ENCODE results near the gene ZIC1. TPM values are rescaled to one million over a fixed set of nuclear protein-coding genes. Genes with fewer than 3 reads are reported as not detected.

ZIC1 gene
- total and polyA plus RNA-seq, 2 of the 4 experiments (the other 2 are of a cell fraction) = not detected

GRCh38 chr3:147421184-147421912 lies 12.2 kb downstream of the ZIC1 start:
- Histone ChIP-seq H4K91ac (ENCODE audit: insufficient read depth, low read depth, low read length) (no peak overlapping the region), H3K9me1 (ENCODE audit: insufficient read depth, low read length) (no peaks in the 10 kb centered on the region), H3K4me1 (ENCODE audit: control insufficient read depth, insufficient read depth, low read length) (no peaks in the 10 kb centered on the region), H4K20me1 (ENCODE audit: insufficient read depth, low read length) (no peaks in the 10 kb centered on the region), H3K23ac (ENCODE audit: low read depth, low read length) (no peak overlapping the region), H3K9me3 (ENCODE audit: control insufficient read depth, insufficient read depth, low read length) (peaks cover 20% of the 10 kb centered on the region), H3K36me3 (ENCODE audit: control insufficient read depth, insufficient read depth, low read length) (no peaks in the 10 kb centered on the region), H2BK20ac (ENCODE audit: low read depth, low read length) (no peak overlapping the region), H2BK120ac (ENCODE audit: low read depth, low read length) (no peak overlapping the region), H2AK5ac (ENCODE audit: low read depth, low read length) (no peak overlapping the region), H3K27me3 (ENCODE audit: control insufficient read depth, insufficient read depth, low read length) (peaks cover 78% of the 10 kb centered on the region), H3K79me1 (ENCODE audit: low read depth in 1 of 2, low read length in 2 of 2) (no peaks in the 10 kb centered on the region), H3K4me3 (ENCODE audit: insufficient read depth, low read depth, low read length) (no peak overlapping the region), H2BK5ac (ENCODE audit: low read depth, low read length, poor library complexity, severe bottlenecking) (no peak overlapping the region), H3K27ac (ENCODE audit: insufficient read depth, low read length) (no peak overlapping the region), H4K5ac (ENCODE audit: low read depth, low read length) (no peak overlapping the region), H2AK9ac (replicated peaks; ENCODE audit: low read depth, low read length, poor library complexity) (no peak overlapping the region), H3K14ac (replicated peaks; ENCODE audit: low read depth, low read length) (no peak overlapping the region), H3K56ac (ENCODE audit: extremely low read depth, insufficient read depth, low read length) (no peak overlapping the region), H3K4ac (ENCODE audit: low read depth, low read length) (no peak overlapping the region), H3K4me2 (ENCODE audit: low read depth, low read length) (no peak overlapping the region), H2BK15ac (ENCODE audit: low read depth, low read length) (no peak overlapping the region), H2AFZ (replicated peaks; ENCODE audit: low read length, poor library complexity) (no peak overlapping the region), H3K18ac (ENCODE audit: low read depth, low read length) (no peak overlapping the region), H4K8ac (ENCODE audit: low read depth in 2 of 2, low read length in 2 of 2) (no peak overlapping the region), H3K9ac (ENCODE audit: low read depth, low read length) (no peak overlapping the region)
- TF ChIP-seq MAZ (IDR thresholded peaks at IDR 0.05; ENCODE audit: borderline replicate concordance, low read depth, low read length) = no peak
- TF ChIP-seq ELK1 (IDR thresholded peaks at IDR 0.05; ENCODE audit: borderline replicate concordance, low read depth, low read length) = no peak
- no peak for TF ChIP-seq SMC3 (IDR thresholded peaks at IDR 0.05; ENCODE audit: low read depth, low read length)
- no peak for TF ChIP-seq NFE2L2 (IDR thresholded peaks at IDR 0.05; ENCODE audit: low read depth, low read length)
- no peak for TF ChIP-seq CHD1 (IDR thresholded peaks at IDR 0.05; ENCODE audit: low read depth, low read length)
- TF ChIP-seq MAFK (IDR thresholded peaks at IDR 0.05; ENCODE audit: low read depth, low read length) = no peak
- TF ChIP-seq CEBPB (IDR thresholded peaks at IDR 0.05; ENCODE audit: low read depth, low read length) = no peak
- no peak for TF ChIP-seq RCOR1 (IDR thresholded peaks at IDR 0.05; ENCODE audit: insufficient replicate concordance, low read length)
- TF ChIP-seq POLR2A (IDR thresholded peaks at IDR 0.05; ENCODE audit: low read depth, low read length) = no peak
- no peak for TF ChIP-seq RFX5 (IDR thresholded peaks at IDR 0.05; ENCODE audit: low read depth, low read length)
- no peak for TF ChIP-seq BHLHE40 (IDR thresholded peaks at IDR 0.05; ENCODE audit: low read depth, low read length)
- TF ChIP-seq RAD21 (IDR thresholded peaks at IDR 0.05; ENCODE audit: low read length) = no peak
- no peak for TF ChIP-seq CTCF (conservative IDR thresholded peaks at IDR 0.05; ENCODE audit: low read depth, low read length)
- no peak for TF ChIP-seq USF2 (IDR thresholded peaks at IDR 0.05; ENCODE audit: low read depth, low read length)
- POLR2A ChIA-PET (ENCODE audit: unreplicated experiment) = no interaction called here
- intact Hi-C loops (cut with micrococcal nuclease) (no loop called here), in situ Hi-C loops (cut with MboI; ENCODE audit: low sequenced_read_pairs) (no loop called here), dilution Hi-C loops (cut with HindIII; ENCODE audit: low sequenced_read_pairs, unreplicated experiment) (no loop called here)
- no peak for ATAC-seq (ENCODE audit: low read depth)
- DNase-seq = no peak
- BruUV-seq (replicated peaks) = no TSS peak
- CTCF ChIA-PET = no interaction called here
- WGBS, 2 experiments (ENCODE audit: extremely low coverage in 2 of 2, insufficient read length in 1 of 2) = 9% methylated on average over 18 of the region's 53 CpGs; no CpG with 5 or more reads in 1 of the 2 experiments

Data from IMR-90 (cell line).